ENCODE data around the gene SAMD4B. TPM values are rescaled to one million over a fixed set of nuclear protein-coding genes. Genes with fewer than 3 reads are reported as not detected.

SAMD4B gene
- total RNA-seq, 1 donor = 85.0 TPM

- Histone ChIP-seq H3K9me3 (ENCODE audit: low read depth, low read length) (no peaks in the 10 kb centered on the region), H3K27me3 (ENCODE audit: insufficient read depth, low read length) (no peaks in the 10 kb centered on the region), H3K4me2 (ENCODE audit: insufficient read depth, low read length) (no peak overlapping the region), H3K4me1 (ENCODE audit: insufficient read depth, low read length) (peaks cover 8% of the 10 kb centered on the region), H3K36me3 (ENCODE audit: insufficient read depth, low read length) (peaks cover 54% of the 10 kb centered on the region), H3K4me3 (ENCODE audit: insufficient read depth, low read length) (no peak overlapping the region), H3K79me2 (ENCODE audit: insufficient read depth, low read length) (no peaks in the 10 kb centered on the region), H3K27ac (ENCODE audit: low read depth, low read length) (no peak overlapping the region), H2AFZ (ENCODE audit: low read length) (no peak overlapping the region), H4K20me1 (ENCODE audit: insufficient read depth, low read length) (no peaks in the 10 kb centered on the region)
- DNase-seq (ENCODE audit: insufficient read length, low spot score, missing footprints) = peak; percentile 51
- no peak for TF ChIP-seq CTCF (IDR thresholded peaks at IDR 0.05; ENCODE audit: extremely low read depth, low read depth, low read length)
Measured at GRCh38 chr19:39423258-39424086, 81.3 kb downstream of the SAMD4B start.

- H3K9me3 ChIP-seq (ENCODE audit: low read depth, low read length) = no peaks in the 10 kb centered on the region
- no peaks in the 10 kb centered on the region for H3K79me2 ChIP-seq (ENCODE audit: insufficient read depth, low read length)
- no peaks in the 10 kb centered on the region for H4K20me1 ChIP-seq (ENCODE audit: insufficient read depth, low read length)
- H3K4me1 ChIP-seq (ENCODE audit: insufficient read depth, low read length) = peaks cover 15% of the 10 kb centered on the region
- TF ChIP-seq CTCF (IDR thresholded peaks at IDR 0.05; ENCODE audit: extremely low read depth, low read depth, low read length) = no peak
- no peak overlapping the region for H3K4me2 ChIP-seq (ENCODE audit: insufficient read depth, low read length)
- H2AFZ ChIP-seq (ENCODE audit: low read length) = no peak overlapping the region
- no peak overlapping the region for H3K4me3 ChIP-seq (ENCODE audit: insufficient read depth, low read length)
- peaks cover 47% of the 10 kb centered on the region for H3K36me3 ChIP-seq (ENCODE audit: insufficient read depth, low read length)
- no peaks in the 10 kb centered on the region for H3K27me3 ChIP-seq (ENCODE audit: insufficient read depth, low read length)
- H3K27ac ChIP-seq (ENCODE audit: low read depth, low read length) = no peak overlapping the region
- DNase-seq (ENCODE audit: insufficient read length, low spot score, missing footprints) = peak; percentile 18
Measured at GRCh38 chr19:39424934-39425333, 82.7 kb downstream of the SAMD4B start.

GRCh38 chr19:39425744-39426143 is 83.5 kb downstream of the SAMD4B start:
- DNase-seq (ENCODE audit: insufficient read length, low spot score, missing footprints) = peak; percentile 53
- Histone ChIP-seq H3K4me1 (ENCODE audit: insufficient read depth, low read length) (peaks cover 18% of the 10 kb centered on the region), H3K4me3 (ENCODE audit: insufficient read depth, low read length) (no peak overlapping the region), H3K27ac (ENCODE audit: low read depth, low read length) (peak overlapping the region; percentile 4), H3K4me2 (ENCODE audit: insufficient read depth, low read length) (no peak overlapping the region), H3K36me3 (ENCODE audit: insufficient read depth, low read length) (peaks cover 43% of the 10 kb centered on the region), H2AFZ (ENCODE audit: low read length) (no peak overlapping the region), H4K20me1 (ENCODE audit: insufficient read depth, low read length) (no peaks in the 10 kb centered on the region), H3K9me3 (ENCODE audit: low read depth, low read length) (no peaks in the 10 kb centered on the region), H3K79me2 (ENCODE audit: insufficient read depth, low read length) (no peaks in the 10 kb centered on the region), H3K27me3 (ENCODE audit: insufficient read depth, low read length) (no peaks in the 10 kb centered on the region)
- TF ChIP-seq CTCF (IDR thresholded peaks at IDR 0.05; ENCODE audit: extremely low read depth, low read depth, low read length) = no peak

- Histone ChIP-seq H3K79me2 (ENCODE audit: insufficient read depth, low read length) (no peaks in the 10 kb centered on the region), H3K4me1 (ENCODE audit: insufficient read depth, low read length) (peaks cover 21% of the 10 kb centered on the region), H3K36me3 (ENCODE audit: insufficient read depth, low read length) (peaks cover 39% of the 10 kb centered on the region), H2AFZ (ENCODE audit: low read length) (no peak overlapping the region), H3K4me3 (ENCODE audit: insufficient read depth, low read length) (no peak overlapping the region), H3K27ac (ENCODE audit: low read depth, low read length) (no peak overlapping the region), H3K9me3 (ENCODE audit: low read depth, low read length) (no peaks in the 10 kb centered on the region), H4K20me1 (ENCODE audit: insufficient read depth, low read length) (no peaks in the 10 kb centered on the region), H3K27me3 (ENCODE audit: insufficient read depth, low read length) (no peaks in the 10 kb centered on the region), H3K4me2 (ENCODE audit: insufficient read depth, low read length) (no peak overlapping the region)
- DNase-seq (ENCODE audit: insufficient read length, low spot score, missing footprints) = peak; percentile 29
- TF ChIP-seq CTCF (IDR thresholded peaks at IDR 0.05; ENCODE audit: extremely low read depth, low read depth, low read length) = no peak
Measured at GRCh38 chr19:39426170-39426569, 83.9 kb downstream of the SAMD4B start.

Measured in osteoblast (primary cell).